HUDEP-2 (cell line): ENCODE results near the gene PDE4B.
"Not testable (repeated sequence)": the region's sequence is repeated elsewhere in the genome, so short reads cannot be mapped to it uniquely, and the experiment has no call there.

Experiments used
- DNase-seq, 76 experiments: peaks; one replicate each; lab custom pipeline; 2025; ENCODE audit not compliant: unreplicated experiment in 76 of 76; lab: John Stamatoyannopoulos, UW

The PDE4B gene

GRCh38 chr1:66104076-66104475, 311.4 kb downstream of the PDE4B start:
- DNase-seq, result not testable (repeated sequence)

- DNase-seq, result no peak
Measured at GRCh38 chr1:66108624-66109023, 315.9 kb downstream of the PDE4B start.

GRCh38 chr1:66112744-66113400, 320.2 kb downstream of the PDE4B start:
- DNase-seq, result no peak

- DNase-seq, result no peak
Measured at GRCh38 chr1:66119148-66119547, 326.5 kb downstream of the PDE4B start.

GRCh38 chr1:66124670-66125069, 332.0 kb downstream of the PDE4B start:
- DNase-seq, result no peak

- not testable (repeated sequence) for DNase-seq
Measured at GRCh38 chr1:66128641-66129040, 335.9 kb downstream of the PDE4B start.

GRCh38 chr1:66132324-66132723, 339.6 kb downstream of the PDE4B start:
- DNase-seq, result no peak

- no peak for DNase-seq
Measured at GRCh38 chr1:66134004-66134403, 341.3 kb downstream of the PDE4B start.

GRCh38 chr1:66135161-66135560, 342.5 kb downstream of the PDE4B start:
- no peak for DNase-seq

- DNase-seq, result not testable (repeated sequence)
Measured at GRCh38 chr1:66136423-66136822, 343.7 kb downstream of the PDE4B start.

GRCh38 chr1:66137235-66137634, 344.5 kb downstream of the PDE4B start:
- DNase-seq, result no peak

GRCh38 chr1:66138613-66139012, 345.9 kb downstream of the PDE4B start:
- DNase-seq, result no peak

GRCh38 chr1:66140072-66140471, 347.4 kb downstream of the PDE4B start:
- no peak for DNase-seq

GRCh38 chr1:66143651-66144050, 351.0 kb downstream of the PDE4B start:
- no peak for DNase-seq

- no peak for DNase-seq
Measured at GRCh38 chr1:66147226-66147835, 354.6 kb downstream of the PDE4B start.

- no peak for DNase-seq
Measured at GRCh38 chr1:66152034-66152433, 359.3 kb downstream of the PDE4B start.

GRCh38 chr1:66154394-66154793, 361.7 kb downstream of the PDE4B start:
- DNase-seq, result no peak

- DNase-seq, result no peak
Measured at GRCh38 chr1:66156144-66156543, 363.4 kb downstream of the PDE4B start.

- DNase-seq, result no peak
Measured at GRCh38 chr1:66159800-66160199, 367.1 kb downstream of the PDE4B start.

GRCh38 chr1:66160719-66161118, 368.0 kb downstream of the PDE4B start:
- DNase-seq, result no peak

GRCh38 chr1:66166753-66167152, 374.1 kb downstream of the PDE4B start:
- DNase-seq, result no peak

- DNase-seq, result no peak
Measured at GRCh38 chr1:66167267-66167666, 374.6 kb downstream of the PDE4B start.

GRCh38 chr1:66168467-66168887, 375.8 kb downstream of the PDE4B start:
- DNase-seq, result no peak
